ENCODE results near the gene CDKN2A.

The CDKN2A gene

DNA sequence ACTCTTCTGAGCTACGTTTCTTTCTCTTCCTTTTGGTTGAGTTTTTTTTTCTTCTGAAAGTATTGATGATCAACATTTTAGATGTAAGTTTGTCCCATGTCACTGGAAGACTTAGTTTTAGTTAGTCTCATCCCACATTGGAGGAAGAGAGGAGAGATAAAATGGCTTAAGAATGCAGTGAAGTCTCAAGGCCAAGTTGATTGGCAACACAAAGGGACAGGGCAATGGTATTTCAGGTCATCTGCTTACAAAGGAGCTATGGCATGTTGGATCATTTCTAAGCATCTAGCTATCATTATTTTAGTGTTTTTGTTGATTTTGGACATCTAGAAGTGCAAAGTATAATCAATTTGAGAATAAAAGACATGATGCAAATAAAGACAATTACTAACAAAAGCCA lies 58.6 kb downstream of the CDKN2A start:
- no peak for DNase-seq

GRCh38 chr9:21933865-21934264 lies 60.3 kb downstream of the CDKN2A start:
- DNase-seq: no peak

GRCh38 chr9:21933281-21933680 lies 60.9 kb downstream of the CDKN2A start:
- DNase-seq: no peak

DNA sequence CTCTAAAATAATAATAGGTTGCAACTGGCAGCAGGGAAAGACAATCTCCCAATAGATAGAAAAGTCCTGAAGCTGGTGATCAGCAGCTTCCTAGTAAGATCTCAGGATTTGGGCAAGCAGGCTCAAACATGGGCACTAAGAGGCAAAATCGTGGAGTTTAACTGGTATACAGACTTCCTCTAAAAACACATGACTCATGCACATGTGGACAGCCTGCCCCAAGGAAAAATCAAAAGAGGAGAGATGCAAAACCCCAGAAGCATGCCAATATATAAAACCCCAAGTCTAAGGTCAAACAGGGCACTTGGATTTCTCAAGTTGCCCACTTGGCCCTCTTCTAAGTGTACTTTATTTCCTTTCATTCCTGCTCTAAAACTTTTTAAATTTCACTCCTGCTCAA lies 62.8 kb downstream of the CDKN2A start:
- DNase-seq: no peak

DNA sequence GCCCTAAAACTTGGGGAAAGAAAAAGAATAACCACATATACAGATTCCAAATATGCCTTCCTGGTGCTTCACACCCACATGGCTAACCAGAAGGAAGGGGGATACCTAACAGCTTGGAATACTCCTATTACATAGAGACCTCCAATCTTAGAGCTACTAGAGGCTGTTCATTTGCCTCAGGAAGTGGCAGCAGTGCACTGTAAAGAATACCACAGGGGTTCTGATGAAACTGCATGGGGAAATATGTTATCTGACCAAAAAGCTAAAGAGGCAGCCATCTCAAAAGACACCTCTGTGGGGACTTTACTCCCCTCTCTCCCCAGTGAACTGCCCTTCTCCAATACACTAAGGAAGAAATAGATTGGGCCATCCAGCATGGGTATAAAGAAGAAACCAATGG lies 66.4 kb downstream of the CDKN2A start:
- DNase-seq: no peak

DNA sequence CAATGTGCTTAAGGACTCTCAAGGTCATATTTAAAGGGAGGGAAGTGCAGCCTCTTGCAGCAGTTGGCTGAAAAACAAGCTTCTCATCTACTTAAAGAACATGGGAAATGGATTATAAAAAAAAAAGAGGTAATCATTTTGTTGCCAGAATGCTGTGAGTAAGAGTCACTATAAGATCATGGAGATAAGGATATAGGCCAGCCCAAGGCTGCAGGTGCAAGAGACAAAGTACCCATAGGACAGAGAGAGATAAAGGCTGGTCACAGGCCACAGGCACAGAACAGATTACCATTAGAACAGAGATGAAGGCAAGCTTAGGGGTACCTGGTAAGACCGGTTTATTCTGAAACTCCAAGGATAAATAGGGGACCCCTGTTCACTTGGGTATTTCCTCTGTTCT lies 70.5 kb downstream of the CDKN2A start:
- no peak for DNase-seq

- DNase-seq: no peak
Measured at GRCh38 chr9:21919377-21920362, 74.5 kb downstream of the CDKN2A start.
